Measurements from ENCODE around the gene DPP10.
"Not testable (repeated sequence)": the region's sequence is repeated elsewhere in the genome, so short reads cannot be mapped to it uniquely, and the experiment has no call there.

DPP10 gene

GRCh38 chr2:114821055-114821454 lies 378.6 kb downstream of the DPP10 start:
- no peak for DNase-seq

- DNase-seq: no peak
Measured at GRCh38 chr2:114843963-114844362, 401.5 kb downstream of the DPP10 start.

- DNase-seq: no peak
Measured at GRCh38 chr2:114857196-114857595, 414.8 kb downstream of the DPP10 start.

GRCh38 chr2:114859726-114860510 lies 417.5 kb downstream of the DPP10 start:
- no peak for DNase-seq

- no peak for DNase-seq
Measured at GRCh38 chr2:114862243-114862642, 419.8 kb downstream of the DPP10 start.

- DNase-seq: no peak
Measured at GRCh38 chr2:114864901-114865300, 422.5 kb downstream of the DPP10 start.

- DNase-seq: no peak
Measured at GRCh38 chr2:114880046-114880445, 437.6 kb downstream of the DPP10 start.

- DNase-seq: no peak
Measured at GRCh38 chr2:114919985-114920384, 477.5 kb downstream of the DPP10 start.

- DNase-seq: no peak
Measured at GRCh38 chr2:114922076-114922475, 479.6 kb downstream of the DPP10 start.

- no peak for DNase-seq
Measured at GRCh38 chr2:114925296-114926255, 483.1 kb downstream of the DPP10 start.

GRCh38 chr2:114926303-114926702 lies 483.9 kb downstream of the DPP10 start:
- no peak for DNase-seq

- DNase-seq: no peak
Measured at GRCh38 chr2:114929225-114929624, 486.8 kb downstream of the DPP10 start.

GRCh38 chr2:114933671-114934241 lies 491.3 kb downstream of the DPP10 start:
- DNase-seq: no peak

- DNase-seq: no peak
Measured at GRCh38 chr2:114935031-114935430, 492.6 kb downstream of the DPP10 start.

GRCh38 chr2:114937366-114937930 lies 495.0 kb downstream of the DPP10 start:
- no peak for DNase-seq

- DNase-seq: peak; percentile 46
Measured at GRCh38 chr2:114940785-114941458, 498.5 kb downstream of the DPP10 start.

- no peak for DNase-seq
Measured at GRCh38 chr2:114949228-114949804, 506.9 kb downstream of the DPP10 start.

GRCh38 chr2:114960389-114960788 lies 517.9 kb downstream of the DPP10 start:
- DNase-seq: no peak

- no peak for DNase-seq
Measured at GRCh38 chr2:114962532-114962931, 520.1 kb downstream of the DPP10 start.

- no peak for DNase-seq
Measured at GRCh38 chr2:114968748-114969400, 526.4 kb downstream of the DPP10 start.

- not testable (repeated sequence) for DNase-seq
Measured at GRCh38 chr2:115004321-115004720, 561.9 kb downstream of the DPP10 start.

GRCh38 chr2:115011721-115012120 lies 569.3 kb downstream of the DPP10 start:
- no peak for DNase-seq
